Embryonic facial prominence (tissue), 1 donor: ENCODE results near the gene STRC.
"Not testable (repeated sequence)": the region's sequence is repeated elsewhere in the genome, so short reads cannot be mapped to it uniquely, and the experiment has no call there.

Experiments
- DNase-seq: peaks from one replicate; pipeline ENCODE4 v3.0.0-alpha.2; 2016; ENCODE audit errors: extremely low spot score

STRC gene

DNA sequence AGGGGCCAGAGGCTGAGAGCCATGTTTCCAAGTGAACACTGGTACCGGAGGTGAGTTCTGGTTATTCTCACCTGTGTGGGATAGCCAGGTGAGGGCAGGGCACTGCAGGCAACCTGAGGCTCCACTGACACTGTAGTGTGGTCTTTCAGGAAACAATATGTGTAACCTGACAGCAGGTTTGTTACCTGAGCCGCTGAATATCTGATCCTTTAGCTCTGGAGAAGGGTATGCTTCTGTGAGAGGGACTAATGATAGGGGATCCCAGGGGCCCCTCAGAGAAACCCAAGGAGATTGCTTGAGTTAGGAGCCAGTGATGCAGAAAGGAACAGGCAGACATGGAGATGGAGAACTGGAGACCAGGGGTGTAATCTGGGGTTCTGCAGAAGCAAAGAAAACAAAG, at the start of gene STRC:
Gene STRC, minus strand, starts transcription at position 101 of the 400 bp plus-strand sequence. Its CDS starts 78 bp downstream, at position 23.
- DNase-seq: not testable (repeated sequence)

GRCh38 chr15:43666177-43666576, 47.6 kb upstream of the STRC start:
- DNase-seq: not testable (repeated sequence)

- DNase-seq: not testable (repeated sequence)
These were observed 44.7 kb upstream of the STRC start for GRCh38 chr15:43663333-43663732.

DNA sequence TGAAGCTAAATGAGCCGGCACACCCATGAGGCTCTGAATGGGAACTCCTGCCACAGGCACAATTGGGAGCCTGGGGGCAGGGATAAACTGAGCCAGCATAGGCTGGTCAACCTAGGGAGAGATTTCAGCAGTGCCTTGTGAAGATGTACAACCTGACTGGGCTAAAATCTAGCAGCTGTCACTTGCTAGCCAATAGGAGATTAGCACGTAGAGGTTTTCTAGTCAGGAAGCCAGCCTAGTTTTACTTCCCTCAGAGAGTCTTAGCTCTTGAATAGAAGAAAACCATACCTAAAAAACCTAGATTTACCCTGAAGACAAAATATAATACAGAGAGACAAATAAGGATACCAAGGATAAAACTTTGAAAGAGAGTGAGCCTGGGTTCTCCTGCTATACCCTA, 43.7 kb upstream of the STRC start:
- DNase-seq: not testable (repeated sequence)

- DNase-seq: not testable (repeated sequence)
These were observed 41.1 kb upstream of the STRC start for GRCh38 chr15:43659727-43660126.

- DNase-seq: not testable (repeated sequence)
These were observed 30.9 kb upstream of the STRC start for GRCh38 chr15:43649430-43649926.

GRCh38 chr15:43648649-43649429, 30.2 kb upstream of the STRC start, which contains the start of gene CATSPER2:
Gene CATSPER2 (minus strand): TSS chr15:43648844. CDS start chr15:43648061, 783 bp downstream.
- no peak for DNase-seq

GRCh38 chr15:43638464-43639204, 20.0 kb upstream of the STRC start:
- not testable (repeated sequence) for DNase-seq

- DNase-seq: not testable (repeated sequence)
These were observed 8.3 kb upstream of the STRC start for GRCh38 chr15:43626937-43627336.

- no peak for DNase-seq
These were observed 6.5 kb upstream of the STRC start for GRCh38 chr15:43625106-43625505.

- not testable (repeated sequence) for DNase-seq
These were observed 3.6 kb upstream of the STRC start for GRCh38 chr15:43622068-43622799.

- not testable (repeated sequence) for DNase-seq
These were observed 850 bp downstream of the STRC start for GRCh38 chr15:43617750-43618149.

DNA sequence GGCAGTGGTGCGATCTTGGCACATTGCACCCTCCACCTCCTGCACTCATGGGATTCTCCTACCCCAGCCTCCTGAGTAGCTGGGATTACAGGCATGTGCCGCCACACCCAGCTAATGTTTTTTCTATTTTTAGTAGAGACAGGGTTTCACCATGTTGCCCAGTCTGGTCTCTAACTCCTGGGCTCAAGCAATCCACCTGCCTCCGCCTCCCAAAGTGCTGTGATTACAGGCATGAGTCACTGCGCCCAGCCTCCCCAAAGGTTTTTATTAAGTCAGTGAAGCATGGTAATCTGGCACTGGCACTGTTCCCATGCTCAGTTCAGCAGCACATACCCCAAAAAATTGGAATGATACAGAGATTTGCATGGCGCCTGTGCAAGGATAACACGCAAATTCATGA, 16.4 kb downstream of the STRC start:
- not testable (repeated sequence) for DNase-seq

- not testable (repeated sequence) for DNase-seq
These were observed 18.4 kb downstream of the STRC start for GRCh38 chr15:43600200-43600599.

- not testable (repeated sequence) for DNase-seq
These were observed 19.5 kb downstream of the STRC start for GRCh38 chr15:43599131-43599530.

DNA sequence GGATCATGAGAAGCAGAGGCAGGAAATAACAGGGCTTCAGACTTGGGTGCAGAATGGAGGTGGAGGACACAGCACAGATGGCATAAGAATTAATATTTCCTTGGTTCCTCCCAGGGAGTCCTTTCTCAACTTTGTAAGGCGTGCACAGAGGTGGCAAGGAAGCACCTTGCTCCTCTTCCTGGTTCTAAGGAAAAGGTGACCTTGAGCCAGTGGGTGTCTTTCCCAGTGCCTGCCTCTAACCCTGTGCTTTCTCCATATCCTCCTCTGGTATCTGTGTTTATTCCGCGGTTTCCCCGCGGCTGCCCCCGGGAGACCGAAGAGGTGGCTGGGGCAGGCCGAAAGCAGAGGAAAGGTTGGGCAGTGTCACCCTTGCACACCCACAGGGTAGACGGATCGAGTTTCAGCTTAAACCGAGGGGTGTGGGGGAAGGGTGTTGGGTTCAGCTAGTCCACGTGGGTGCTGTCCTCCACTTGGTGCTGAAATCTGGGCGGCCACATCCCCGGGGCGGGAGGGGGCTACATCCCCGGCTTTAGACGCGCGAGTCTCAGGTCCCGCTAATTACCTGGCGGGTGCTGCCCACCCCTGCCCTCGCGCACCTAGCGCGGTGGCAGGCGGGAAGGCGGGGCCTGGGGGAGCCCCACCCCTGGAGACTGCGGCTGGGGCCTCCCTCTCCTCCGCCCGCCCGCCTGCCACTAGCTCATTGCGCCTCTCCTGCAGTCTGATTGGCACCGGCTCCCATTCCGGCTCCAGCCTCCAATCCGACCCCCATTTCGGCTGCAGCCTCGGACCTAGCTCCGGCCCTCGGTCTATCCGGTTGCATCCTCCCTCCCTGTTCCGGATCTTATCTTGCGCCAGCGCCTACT, 25.0 kb downstream of the STRC start, which contains the start of gene CKMT1B:
Gene CKMT1B, plus strand, starts transcription at position 700 of the 863 bp plus-strand sequence. CDS start 192 bp downstream, outside the sequence.
- DNase-seq: not testable (repeated sequence)

GRCh38 chr15:43592841-43593240, 25.8 kb downstream of the STRC start:
- DNase-seq: not testable (repeated sequence)

- not testable (repeated sequence) for DNase-seq
These were observed 28.7 kb downstream of the STRC start, which contains the start of gene PPIP5K1 for GRCh38 chr15:43589778-43590466. Gene PPIP5K1 (minus strand): TSS chr15:43590208. CDS start chr15:43584504, 5,704 bp downstream.

GRCh38 chr15:43574607-43575006, 44.0 kb downstream of the STRC start:
- DNase-seq: not testable (repeated sequence)

DNA sequence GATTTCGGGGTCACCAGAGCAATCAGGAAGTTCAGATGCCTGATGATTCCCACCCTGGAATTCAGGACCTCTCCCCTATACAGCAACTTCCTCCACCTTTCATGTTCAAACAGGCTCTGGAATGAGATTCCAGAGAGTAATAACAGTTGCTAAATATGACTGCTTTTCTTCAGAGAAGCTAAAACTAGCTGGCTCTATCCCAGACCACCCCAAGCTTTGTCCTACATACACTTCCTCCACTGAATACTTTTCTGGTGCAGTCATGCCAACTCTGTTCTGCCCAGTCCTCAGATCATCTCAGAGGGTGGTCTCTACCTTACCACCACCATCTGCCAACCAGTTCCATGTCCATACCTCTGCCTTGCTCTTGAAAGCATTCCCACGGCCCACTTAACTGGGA, 52.0 kb downstream of the STRC start:
- DNase-seq: not testable (repeated sequence)
